Stimulated activated naive CD4-positive, alpha-beta T cell treated with Interleukin-2 at 50 U/mL for 16 hours (primary cell): ENCODE measurements around the gene ZFHX3.

Experiments used
- DNase-seq: peaks from one replicate; lab custom pipeline; 2025; lab: John Stamatoyannopoulos, UW

The ZFHX3 gene

GRCh38 chr16:73069581-73070262 lies 21.8 kb upstream of the ZFHX3 start:
- no peak for DNase-seq

GRCh38 chr16:73068541-73069401 lies 20.8 kb upstream of the ZFHX3 start:
- no peak for DNase-seq

DNA sequence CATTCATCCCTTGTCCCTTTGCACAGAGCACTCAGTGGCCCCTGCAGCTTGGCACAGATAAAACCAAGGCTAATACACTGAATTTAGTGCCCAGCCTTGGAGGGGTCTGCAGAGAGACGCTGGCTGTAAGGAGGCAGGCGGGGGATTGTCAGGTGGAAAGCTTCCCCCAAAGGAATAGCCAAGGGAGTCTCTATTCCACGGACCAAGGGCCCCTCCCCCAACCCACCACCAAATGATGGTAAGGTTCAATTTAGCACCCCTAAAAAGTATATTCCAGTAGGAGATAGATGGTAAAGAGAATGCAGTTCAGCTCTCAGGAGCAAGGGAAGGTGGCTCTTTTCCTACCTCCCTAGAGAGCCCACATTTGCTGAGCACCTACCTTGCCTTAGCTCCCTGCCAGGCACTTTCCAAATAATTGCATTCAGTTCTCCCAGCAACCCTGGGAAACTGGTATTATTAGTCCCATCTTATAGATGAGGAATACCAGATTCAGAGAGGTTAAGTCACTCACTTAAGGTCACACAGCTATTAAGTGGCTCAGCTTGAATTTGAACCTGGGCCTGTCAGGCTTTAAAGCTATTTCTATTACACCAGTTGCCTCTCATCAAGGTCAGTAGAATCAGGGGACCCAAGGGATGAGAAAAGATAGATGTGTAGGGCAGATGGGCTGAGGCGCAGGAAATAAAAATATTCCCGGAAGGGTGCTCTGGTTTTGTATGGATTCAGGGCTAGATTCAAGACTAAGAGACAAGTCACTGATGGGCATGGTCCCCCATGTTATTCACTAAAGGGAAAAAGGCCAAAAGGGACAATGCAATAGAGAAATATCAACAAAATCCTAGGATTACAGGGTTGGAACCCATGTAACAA lies 20.0 kb upstream of the ZFHX3 start:
- DNase-seq = no peak

DNA sequence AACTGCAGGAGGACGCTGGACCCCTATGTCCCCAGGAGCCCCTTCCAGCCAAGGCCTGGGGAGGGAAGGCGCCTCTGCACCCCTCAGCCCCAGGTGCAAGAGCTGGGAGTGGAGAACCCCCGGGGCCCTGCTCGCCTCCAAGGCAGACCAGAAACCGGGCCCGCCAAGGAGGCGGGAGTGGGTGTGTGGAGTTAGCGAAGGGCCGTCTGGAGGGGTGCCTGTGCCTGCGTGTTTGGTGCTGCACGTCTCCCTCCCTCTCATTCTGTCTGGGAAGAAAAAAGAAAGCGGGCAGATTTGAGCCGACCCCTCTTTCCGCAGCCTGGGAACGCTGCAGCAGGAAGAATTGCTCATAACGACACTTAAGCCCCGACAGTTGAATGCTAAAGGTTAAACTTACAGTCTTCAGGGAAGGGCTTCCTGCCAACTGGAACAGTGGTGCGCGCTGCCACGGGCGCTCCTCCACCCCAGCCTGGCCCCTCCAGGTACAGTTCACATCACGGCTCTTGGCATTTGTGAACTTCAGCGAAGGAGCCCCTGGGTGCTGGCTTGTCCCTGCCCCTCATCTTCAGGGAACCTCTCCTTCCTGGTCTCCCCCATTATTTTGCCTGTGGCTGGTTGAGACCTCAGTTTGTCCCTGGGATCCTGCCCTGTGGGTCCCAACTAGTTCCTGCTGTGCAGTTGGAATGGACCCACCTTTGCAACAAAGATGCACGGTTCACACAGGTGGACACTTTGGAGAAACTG lies 19.2 kb upstream of the ZFHX3 start:
- no peak for DNase-seq

DNA sequence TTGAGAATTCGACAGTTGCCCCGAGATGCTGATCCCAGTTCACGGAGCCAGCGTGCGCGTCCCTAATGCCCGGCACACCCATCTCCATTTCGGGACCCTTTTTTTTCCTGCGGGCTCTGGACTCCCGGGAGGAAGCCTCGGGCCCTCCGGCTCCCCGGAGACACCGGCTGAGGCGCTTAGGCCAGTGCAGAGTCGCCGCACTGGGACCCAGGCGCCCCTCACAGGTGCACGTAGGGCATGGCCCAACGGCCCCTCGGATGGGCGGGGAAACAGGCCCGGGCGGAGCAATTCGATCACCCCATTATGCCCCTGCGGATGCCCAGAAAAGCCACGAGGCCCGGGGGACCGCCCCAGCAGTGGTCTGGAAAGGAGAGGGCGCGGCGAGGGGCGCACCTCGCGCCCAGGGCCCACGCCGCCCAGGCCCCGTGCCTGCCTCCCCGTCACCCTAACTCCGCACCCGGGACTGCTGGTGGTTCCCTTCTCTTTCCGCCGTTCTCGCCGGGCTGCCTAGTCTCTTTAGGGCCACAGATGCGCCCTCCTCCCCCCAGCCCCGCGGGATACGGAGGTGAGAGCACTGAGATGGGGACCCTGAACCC lies 18.5 kb upstream of the ZFHX3 start:
- DNase-seq = no peak

DNA sequence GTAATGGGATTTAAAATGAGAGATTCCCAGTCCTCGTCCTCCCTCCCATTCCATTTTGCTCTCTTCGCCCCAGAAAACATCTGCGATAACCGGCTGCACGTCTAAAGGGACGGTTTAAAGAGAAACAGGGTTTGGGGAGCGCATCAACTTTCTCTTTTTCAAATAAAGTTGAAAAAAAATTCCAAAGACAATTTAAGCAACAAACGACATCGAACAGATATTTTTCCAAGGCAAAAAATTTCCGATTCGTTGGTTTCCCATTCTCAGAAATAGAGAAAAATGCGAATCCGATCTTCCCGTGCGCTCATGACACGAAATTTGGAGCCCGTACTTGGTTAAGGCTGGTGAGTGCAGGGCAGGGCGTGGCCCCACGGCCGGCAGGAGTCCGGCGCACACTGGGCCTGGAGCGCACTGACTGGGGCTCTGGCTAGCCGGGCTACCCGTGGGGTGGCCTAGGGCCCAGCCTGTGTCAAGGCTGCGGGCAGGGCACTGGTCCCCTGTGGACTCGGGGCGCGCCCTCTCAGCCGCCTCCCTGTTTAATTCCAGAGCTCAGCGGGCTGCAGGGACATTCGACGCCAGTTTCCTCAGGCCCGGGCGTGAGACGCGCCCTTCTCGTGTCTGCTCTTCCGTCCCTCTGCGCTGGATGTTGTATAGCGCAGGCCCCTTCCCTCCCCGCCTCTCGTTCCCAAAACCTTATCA lies 17.9 kb upstream of the ZFHX3 start:
- DNase-seq = no peak

DNA sequence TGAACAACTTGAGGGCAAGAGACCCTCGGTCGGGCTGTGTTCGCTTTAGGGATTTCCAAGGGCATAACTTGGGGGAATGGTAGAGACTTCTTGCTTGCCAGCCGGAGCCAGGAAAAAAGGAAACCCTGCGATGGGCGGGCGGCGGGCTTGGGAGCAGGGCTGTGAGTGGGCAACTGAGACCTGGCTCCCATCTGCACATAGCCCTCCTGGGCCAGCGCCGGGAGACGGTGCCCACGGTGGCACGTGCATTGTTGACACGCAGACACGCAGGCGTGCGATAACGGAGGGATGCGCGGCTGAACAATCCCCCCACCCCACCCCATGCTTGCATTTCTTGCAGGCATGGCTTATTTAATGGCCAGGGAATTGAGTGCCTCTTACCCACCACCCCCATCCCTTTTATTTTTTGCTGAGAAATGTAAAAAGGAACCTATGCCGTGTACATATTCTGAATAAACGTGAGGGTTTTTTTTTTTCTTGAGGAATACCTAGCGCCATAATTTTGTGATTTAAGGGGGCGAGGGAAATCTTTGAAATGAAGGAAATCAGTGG lies 17.1 kb upstream of the ZFHX3 start:
- DNase-seq = no peak

- no peak for DNase-seq
These were observed 16.5 kb upstream of the ZFHX3 start for GRCh38 chr16:73064212-73064993.

- DNase-seq = no peak
These were observed 15.9 kb upstream of the ZFHX3 start for GRCh38 chr16:73063854-73064211.

- no peak for DNase-seq
These were observed 15.1 kb upstream of the ZFHX3 start for GRCh38 chr16:73062743-73063733.

DNA sequence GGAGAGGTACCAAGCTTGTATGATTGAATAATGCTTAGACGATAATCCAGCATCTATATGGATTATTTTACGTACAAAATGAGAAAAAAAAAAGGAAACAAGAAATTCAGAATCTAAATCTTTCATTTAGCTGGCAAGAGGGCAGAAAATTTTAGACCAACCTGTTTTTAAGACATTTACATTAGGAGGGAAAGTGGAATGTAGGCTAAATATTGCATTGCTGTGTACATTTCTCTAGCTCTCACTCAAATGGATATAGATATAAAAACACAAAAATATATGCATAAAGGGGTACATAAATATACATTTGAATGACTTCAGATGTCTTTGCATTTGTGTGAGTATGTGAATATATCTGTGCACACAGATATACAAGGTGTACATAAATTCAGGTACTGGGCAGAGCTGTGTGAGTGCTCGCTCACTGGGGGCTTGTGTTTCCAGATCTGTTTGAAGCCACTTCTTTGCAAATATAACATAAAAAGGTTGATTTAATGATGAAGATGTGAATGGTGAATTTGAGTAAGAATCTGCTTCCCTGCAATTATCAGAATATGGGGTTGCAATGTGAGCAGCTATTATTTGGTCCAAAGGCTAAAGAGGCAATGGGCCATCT lies 14.2 kb upstream of the ZFHX3 start:
- DNase-seq = no peak

GRCh38 chr16:73060892-73061490 lies 13.1 kb upstream of the ZFHX3 start:
- DNase-seq = no peak

DNA sequence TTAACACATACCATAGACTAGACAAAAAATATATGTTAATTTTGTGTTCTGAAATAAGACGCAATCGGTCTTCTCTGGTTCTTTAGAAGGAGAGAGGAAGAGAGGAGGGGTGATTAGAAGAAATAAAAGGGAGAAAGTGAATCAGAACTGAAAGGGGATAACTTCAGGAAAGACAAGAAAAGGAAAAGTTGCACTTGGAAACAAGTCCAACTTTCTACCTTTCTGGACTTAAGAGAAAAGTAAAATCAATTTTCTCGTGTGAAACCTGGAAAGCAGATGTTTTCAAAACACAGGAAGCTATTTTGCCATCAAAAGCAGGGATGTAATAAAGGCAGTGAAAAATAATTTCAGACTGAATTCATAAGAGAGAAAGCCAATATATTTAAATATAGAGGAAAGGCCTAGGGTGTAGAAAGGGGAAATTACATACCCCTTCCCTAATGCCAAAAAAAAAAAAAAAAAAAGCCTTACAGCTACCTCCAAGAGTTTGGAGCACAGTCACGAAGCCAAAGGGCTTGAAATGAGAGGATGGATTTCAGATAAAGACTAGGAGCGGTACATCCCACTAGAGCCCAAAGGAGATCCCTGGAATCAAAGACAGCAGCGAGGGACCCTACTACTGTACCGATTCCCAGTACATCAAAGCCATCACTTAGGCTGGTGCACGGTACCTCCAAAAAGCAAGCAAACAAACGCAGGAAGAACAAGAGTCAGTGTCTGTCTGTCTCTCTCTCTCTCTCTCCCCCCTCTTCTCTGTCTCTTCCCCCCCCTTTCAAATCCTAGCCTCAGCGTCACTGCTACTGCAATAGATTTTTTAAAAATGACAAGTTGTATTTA lies 12.1 kb upstream of the ZFHX3 start:
- no peak for DNase-seq

DNA sequence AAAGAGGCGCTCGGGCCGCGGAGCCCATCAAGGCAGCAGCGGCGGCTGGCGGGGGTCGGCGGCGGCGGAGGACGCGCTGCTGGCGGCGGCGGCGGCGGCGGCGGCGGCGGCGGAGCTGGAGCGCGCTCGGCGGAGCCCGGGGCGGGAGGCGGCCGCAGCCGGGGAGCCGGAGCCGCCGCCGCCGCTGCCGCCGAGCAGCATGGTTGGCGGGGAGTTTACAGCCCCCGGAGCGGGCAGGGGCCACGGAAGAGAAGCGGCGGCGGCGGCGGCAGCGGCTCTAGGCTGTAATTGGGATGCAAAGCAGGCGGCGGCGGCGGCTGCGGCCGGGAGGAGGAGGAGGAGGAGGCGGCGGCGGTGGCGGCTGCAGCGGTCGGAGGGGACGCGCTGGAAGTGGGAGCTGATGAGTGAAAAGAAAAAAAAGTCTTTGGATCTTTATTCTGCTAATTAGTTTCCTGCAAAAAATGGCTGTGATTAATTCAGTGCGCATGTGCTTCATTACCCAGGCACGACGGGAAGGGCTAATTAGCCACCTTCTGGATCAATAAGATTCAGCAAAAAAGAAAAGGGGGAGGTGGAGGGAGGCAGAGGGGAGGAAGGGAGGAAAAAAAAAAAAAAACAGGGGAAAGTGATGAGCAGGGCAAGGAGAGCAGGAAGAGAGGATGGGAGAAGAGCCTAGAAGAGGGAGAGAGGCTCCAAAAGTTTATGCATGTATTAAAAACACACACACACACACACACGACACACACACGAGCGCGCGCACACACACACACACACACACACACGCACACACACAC lies 10.9 kb upstream of the ZFHX3 start:
- DNase-seq = no peak

DNA sequence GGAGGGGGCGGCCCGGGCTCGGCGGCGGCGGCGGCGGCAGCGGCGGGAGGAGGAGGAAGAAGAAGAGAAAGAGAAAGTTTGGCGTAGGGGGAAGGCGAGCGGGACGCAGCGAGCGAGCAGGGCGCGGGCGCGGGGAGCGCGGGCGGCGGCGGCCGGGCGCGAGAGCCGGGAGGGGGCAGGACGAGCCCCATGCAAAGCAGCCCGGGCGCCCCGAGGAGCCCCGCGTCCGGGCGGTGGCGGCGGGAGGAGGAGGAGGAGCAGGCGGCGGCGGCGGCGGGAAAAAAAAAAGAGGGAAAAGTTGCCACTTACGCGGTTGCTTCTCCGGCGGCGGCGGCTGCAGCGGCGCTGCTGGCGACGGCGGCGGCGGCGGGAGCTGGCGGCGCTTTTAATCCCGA lies 10.3 kb upstream of the ZFHX3 start:
- no peak for DNase-seq
